Lung (tissue), 12 donors: ENCODE results near the gene NECTIN4. TPM values are rescaled to one million over a fixed set of nuclear protein-coding genes. Genes with fewer than 3 reads are reported as not detected.
"Not testable (repeated sequence)": the region's sequence is repeated elsewhere in the genome, so short reads cannot be mapped to it uniquely, and the experiment has no call there.

Source experiments
- ATAC-seq: fragments of 200-7000 bp; cut with Tn5 transposase; one replicate; pipeline ENCODE4 v1.9.1; 2020; ENCODE audit warnings: moderate number of reproducible peaks; ENCODE audit not compliant: insufficient read depth, low FRiP score
- DNase-seq, 3 donors: peaks; one replicate each; pipeline ENCODE4 v3.0.0-alpha.2; 2013 to 2017
- H3K27ac ChIP-seq, 2 donors: one replicate each; pipeline ENCODE4 v1.5.1; 2013; ENCODE audit warnings: mild to moderate bottlenecking in 2 of 2, moderate library complexity in 2 of 2, control low read depth in 1 of 2, inconsistent platforms in 1 of 2, low read depth in 1 of 2, low read length in 1 of 2
- H3K27me3 ChIP-seq, 3 donors: one replicate each; pipeline ENCODE4 v1.5.1; 2013; ENCODE audit warnings: low read length in 2 of 3; ENCODE audit not compliant: control insufficient read depth in 3 of 3, insufficient read depth in 3 of 3
- H3K36me3 ChIP-seq, 4 donors: one replicate each; pipeline ENCODE4 v1.5.1; 2013; ENCODE audit warnings: low read length in 4 of 4, mild to moderate bottlenecking in 1 of 4, moderate library complexity in 1 of 4; ENCODE audit not compliant: control insufficient read depth in 4 of 4, insufficient read depth in 4 of 4
- H3K4me1 ChIP-seq, 5 donors: one replicate each; pipeline ENCODE4 v1.5.1; 2013; ENCODE audit warnings: low read length in 5 of 5, mild to moderate bottlenecking in 2 of 5, moderate library complexity in 1 of 5; ENCODE audit not compliant: control insufficient read depth in 5 of 5, insufficient read depth in 5 of 5
- H3K4me3 ChIP-seq: one replicate; pipeline ENCODE4 v1.5.1; 2013; ENCODE audit warnings: mild to moderate bottlenecking, control low read depth, moderate library complexity
- H3K9ac ChIP-seq, 2 donors: one replicate each; pipeline ENCODE4 v1.5.1; 2013; ENCODE audit warnings: low read length in 2 of 2, control low read depth in 1 of 2; ENCODE audit not compliant: insufficient read depth in 1 of 2
- H3K9me3 ChIP-seq, 4 donors: one replicate each; pipeline ENCODE4 v1.5.1; 2013; ENCODE audit warnings: low read length in 3 of 4, mild to moderate bottlenecking in 1 of 4, moderate library complexity in 1 of 4; ENCODE audit not compliant: control insufficient read depth in 4 of 4, insufficient read depth in 3 of 4
- CTCF ChIP-seq: IDR thresholded peaks from 2 replicates; pipeline ENCODE4 v1.5.1; 2012; ENCODE audit warnings: mild to moderate bottlenecking; ENCODE audit errors: control extremely low read depth, extremely low read depth
- WGBS, 2 donors: extraction: QIAGEN DNeasy Blood & Tissue Kit; methylation state at CpG; one replicate each; pipeline ENCODE4 v1.1.7; 2013; 5-methylcytosine and 5-hydroxymethylcytosine counted together
- polyA plus RNA-seq, 2 donors: library from polyadenylated mRNA; stranded (reverse); fragments of 200-250 nt; gene quantifications; one replicate each; pipeline ENCODE4 v1.2.1, GENCODE V29; 2013
- total RNA-seq, 2 donors: library from RNA; depleted of rRNA in 1 of 2; stranded (reverse); fragments of >200 nt in 1 of 2; gene quantifications; one replicate each; pipeline ENCODE4 v1.2.1, GENCODE V29; 2014 to 2021
- donor health status: control.
- donor health status: control.
- donor health status: Bipolar disorder and iron deficiency.
- donor health status: healthy.
- donor health status: DM: yes; HTN: yes; CAD: no.

Gene NECTIN4
- total and polyA plus RNA-seq, 4 donors: 6.2 to 12.5 (median 9.9) TPM

GRCh38 chr1:161031874-161032273 lies 57.5 kb downstream of the NECTIN4 start:
- Histone ChIP-seq H3K4me1 (peaks cover 0 to 3% (median 0%) of the 10 kb centered on the region in 5 donors), H3K9me3 (no peaks in the 10 kb centered on the region)
- no peak for TF ChIP-seq CTCF

DNA sequence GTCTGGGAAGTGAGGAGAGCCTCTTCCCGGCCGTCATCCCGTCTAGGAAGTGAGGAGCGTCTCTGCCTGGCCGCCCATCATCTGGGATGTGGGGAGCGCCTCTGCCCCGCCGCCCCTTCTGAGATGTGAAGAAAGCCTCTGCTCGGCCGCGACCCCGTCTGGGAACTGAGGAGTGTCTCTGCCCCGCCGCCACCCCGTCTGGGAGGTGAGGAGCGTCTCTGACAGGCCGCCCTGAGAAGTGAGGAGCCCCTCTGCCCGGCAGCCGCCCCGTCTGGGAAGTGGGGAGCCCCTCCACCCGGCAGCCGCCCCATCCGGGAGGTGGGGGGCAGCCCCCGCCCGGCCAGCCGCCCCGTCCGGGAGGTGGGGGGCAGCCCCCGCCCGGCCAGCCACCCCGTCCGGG lies 59.9 kb downstream of the NECTIN4 start:
- not testable (repeated sequence) for H3K9me3 ChIP-seq, ATAC-seq, H3K36me3 ChIP-seq, H3K27me3 ChIP-seq, DNase-seq, H3K9ac ChIP-seq, H3K4me3 ChIP-seq, H3K4me1 ChIP-seq, H3K27ac ChIP-seq
- WGBS, 2 donors: 97 to 98% methylated on average over 19 to 32 of the region's 32 CpGs

More at GRCh38 chr1:161031874-161032273, 57.5 kb downstream of the NECTIN4 start:
- 42 to 63% methylated on average over 2 of the region's 2 CpGs for WGBS, 2 donors
- H3K36me3 ChIP-seq: no peaks in the 10 kb centered on the region
- no peak for DNase-seq
- no peak for ATAC-seq
- no peak overlapping the region for H3K4me3 ChIP-seq
- H3K27me3 ChIP-seq: no peaks in the 10 kb centered on the region
- no peak overlapping the region for H3K27ac ChIP-seq
- no peak overlapping the region for H3K9ac ChIP-seq

GRCh38 chr1:161026954-161027353 lies 62.4 kb downstream of the NECTIN4 start:
- not testable (repeated sequence) for H3K9ac ChIP-seq, H3K4me1 ChIP-seq, H3K9me3 ChIP-seq, H3K4me3 ChIP-seq, H3K36me3 ChIP-seq, H3K27ac ChIP-seq, H3K27me3 ChIP-seq, DNase-seq, ATAC-seq
- 53 to 80% methylated on average over 1 of the region's 1 CpG for WGBS, 2 donors

GRCh38 chr1:161022432-161022831 lies 66.9 kb downstream of the NECTIN4 start:
- H3K36me3 ChIP-seq, DNase-seq, H3K4me3 ChIP-seq, H3K9me3 ChIP-seq, ATAC-seq, H3K27ac ChIP-seq, H3K9ac ChIP-seq: not testable (repeated sequence)
- 91 to 95% methylated on average over 12 of the region's 12 CpGs for WGBS, 2 donors
- Histone ChIP-seq H3K4me1 (peaks cover 0 to 13% (median 8%) of the 10 kb centered on the region in 5 donors), H3K27me3 (peaks cover 0 to 22% (median 21%) of the 10 kb centered on the region in 3 donors)

- WGBS, 2 donors: 63 to 86% methylated on average over 2 of the region's 2 CpGs
- no peak for TF ChIP-seq CTCF
- Histone ChIP-seq H3K4me3 (no peak overlapping the region), H3K4me1 (peaks cover 0 to 13% (median 8%) of the 10 kb centered on the region in 5 donors), H3K9me3 (no peaks in the 10 kb centered on the region), H3K36me3 (no peaks in the 10 kb centered on the region), H3K9ac (no peak overlapping the region), H3K27me3 (peaks cover 0 to 22% (median 21%) of the 10 kb centered on the region in 3 donors), H3K27ac (peak overlapping the region in 1 of 2 donors; percentile 15)
- ATAC-seq (no peak), DNase-seq (no peak)
Measured at GRCh38 chr1:161021970-161022353, 67.4 kb downstream of the NECTIN4 start.
